SK-N-SH (cell line): ENCODE data around the gene HMG20A. TPM values are rescaled to one million over a fixed set of nuclear protein-coding genes. Genes with fewer than 3 reads are reported as not detected.

ENCODE experiments used
- CTCF ChIA-PET: fragments of 300-600, 350-600 bp; formaldehyde crosslinking; extraction: SDS; loops from one replicate; lab custom pipeline; 2021; lab: Yijun Ruan, JAX
- POLR2A ChIA-PET: fragments of 350-600 bp; sonication (Branson Sonifier 250); formaldehyde crosslinking; extraction: SDS; loops from one replicate; lab custom pipeline; 2020; ENCODE audit warnings: antibody characterized with exemption, inconsistent platforms; lab: Yijun Ruan, JAX
- DNase-seq: peaks from one replicate; pipeline ENCODE4 v3.0.0; 2012
- H2AFZ ChIP-seq: fragments of 200-600 bp; sonication (generic); 2 replicates; pipeline ENCODE4 v1.8.1; 2016; ENCODE audit warnings: antibody characterized with exemption, mild to moderate bottlenecking, low read depth
- H3F3A ChIP-seq: fragments of 200-600 bp; sonication (generic); replicated peaks from 2 replicates; pipeline ENCODE3; 2016; ENCODE audit warnings: antibody characterized with exemption, mild to moderate bottlenecking; ENCODE audit not compliant: insufficient read depth
- H3K27ac ChIP-seq, 2 experiments: fragments of 200-500 bp in 1 of 2; fragments of 200-600 bp in 1 of 2; sonication (Bioruptor generic) in 1 of 2; sonication (generic), shearing (Covaris generic) in 1 of 2; 2 replicates each; pipeline versions ENCODE4 v1.5.1 to v1.6.1; 2014 to 2016; ENCODE audit warnings: low read depth in 2 of 2, inconsistent platforms in 1 of 2, low read length in 1 of 2, mild to moderate bottlenecking in 1 of 2, mixed read lengths in 1 of 2
- H3K27me3 ChIP-seq: fragments of 200-600 bp; sonication (generic), shearing (Covaris generic); 2 replicates; pipeline ENCODE4 v1.6.1; 2016; ENCODE audit warnings: mixed run types; ENCODE audit not compliant: insufficient read depth
- H3K36me3 ChIP-seq, 2 experiments: fragments of 200-500 bp in 1 of 2; fragments of 200-600 bp in 1 of 2; sonication (Bioruptor generic) in 1 of 2; sonication (generic) in 1 of 2; replicated peaks in 1 of 2; 2 replicates each; pipeline versions ENCODE3 to v1.5.1; 2014 to 2016; ENCODE audit warnings: low read length in 1 of 2, mild to moderate bottlenecking in 1 of 2; ENCODE audit not compliant: insufficient read depth in 2 of 2, control insufficient read depth in 1 of 2
- H3K4me1 ChIP-seq, 2 experiments: fragments of 200-500 bp in 1 of 2; fragments of 200-600 bp in 1 of 2; sonication (Bioruptor generic) in 1 of 2; sonication (generic), shearing (Covaris generic) in 1 of 2; 2 replicates each; pipeline versions ENCODE4 v1.5.1 to v1.6.1; 2014 to 2016; ENCODE audit warnings: low read depth in 1 of 2, low read length in 1 of 2, mixed run types in 1 of 2; ENCODE audit not compliant: insufficient read depth in 2 of 2, control insufficient read depth in 1 of 2
- H3K4me2 ChIP-seq: fragments of 200-600 bp; sonication (generic), shearing (Covaris generic); 2 replicates; pipeline ENCODE4 v1.6.1; 2017; ENCODE audit warnings: mixed run types
- H3K4me3 ChIP-seq, 2 experiments: fragments of 200-500 bp in 1 of 2; fragments of 200-600 bp in 1 of 2; sonication (Bioruptor generic) in 1 of 2; sonication (generic), shearing (Covaris generic) in 1 of 2; 2 replicates each; pipeline versions ENCODE4 v1.5.1 to v1.8.1; 2014 to 2016; ENCODE audit warnings: low read depth in 2 of 2, inconsistent platforms in 1 of 2, low read length in 1 of 2, mild to moderate bottlenecking in 1 of 2, mixed read lengths in 1 of 2, moderate library complexity in 1 of 2
- H3K79me2 ChIP-seq: fragments of 200-600 bp; sonication (generic); 2 replicates; pipeline ENCODE4 v1.8.1; 2017; ENCODE audit warnings: mild to moderate bottlenecking; ENCODE audit not compliant: insufficient read depth
- H3K9ac ChIP-seq: fragments of 200-600 bp; sonication (generic); 2 replicates; pipeline ENCODE4 v1.6.1; 2017; ENCODE audit warnings: mixed run types
- H3K9me2 ChIP-seq: fragments of 200-600 bp; sonication (generic); 2 replicates; pipeline ENCODE4 v1.6.1; 2017; ENCODE audit warnings: mixed run types
- H3K9me3 ChIP-seq: fragments of 200-600 bp; sonication (generic); 2 replicates; pipeline ENCODE4 v1.6.1; 2017; ENCODE audit warnings: mixed run types, mild to moderate bottlenecking, moderate library complexity
- H4K20me1 ChIP-seq: fragments of 200-600 bp; sonication (generic); 2 replicates; pipeline ENCODE4 v1.6.1; 2017; ENCODE audit warnings: mild to moderate bottlenecking, mixed run types; ENCODE audit not compliant: insufficient read depth
- EP300 ChIP-seq, 2 experiments: IDR thresholded peaks; 2 replicates each; pipeline versions ENCODE4 v1.4.0 to v1.6.1; 2012; ENCODE audit warnings: borderline replicate concordance in 1 of 2, low read depth in 1 of 2, low read length in 1 of 2
- EZH2phosphoT487 ChIP-seq: fragments of 200-600 bp; sonication (generic); IDR thresholded peaks from 2 replicates; pipeline ENCODE4 v1.6.1; 2017; ENCODE audit warnings: low read depth, mixed run types, mild to moderate bottlenecking, antibody characterized with exemption, moderate library complexity, borderline replicate concordance
- FOSL2 ChIP-seq: IDR thresholded peaks from 2 replicates; pipeline ENCODE4 v1.4.0; 2012; ENCODE audit warnings: low read depth, mild to moderate bottlenecking, moderate library complexity, borderline replicate concordance
- FOXJ3 ChIP-seq: sonication (generic); formaldehyde crosslinking; IDR thresholded peaks from 2 replicates; pipeline ENCODE4 v1.5.1; 2020; ENCODE audit warnings: mild to moderate bottlenecking, missing genetic modification reagents
- JUND ChIP-seq: IDR thresholded peaks from 2 replicates; pipeline ENCODE4 v1.4.0; 2012
- MXI1 ChIP-seq: IDR thresholded peaks from 2 replicates; pipeline ENCODE4 v1.6.1; 2012; ENCODE audit warnings: mild to moderate bottlenecking, low read depth, low read length, improper control_type of control experiment
- POLR2AphosphoS5 ChIP-seq: IDR thresholded peaks from 2 replicates; pipeline ENCODE4 v1.6.1; 2012; ENCODE audit warnings: low read depth, low read length
- RAD21 ChIP-seq: IDR thresholded peaks from 2 replicates; pipeline ENCODE4 v1.6.1; 2012; ENCODE audit warnings: mild to moderate bottlenecking, low read length
- RCOR1 ChIP-seq: fragments of 150-350 bp; IDR thresholded peaks from 2 replicates; pipeline ENCODE4 v1.6.1; 2017; ENCODE audit warnings: antibody characterized with exemption, low read length
- RFX5 ChIP-seq: IDR thresholded peaks from 2 replicates; pipeline ENCODE4 v1.6.1; 2012; ENCODE audit warnings: mild to moderate bottlenecking, improper control_type of control experiment, low read length
- SIN3A ChIP-seq: IDR thresholded peaks from 2 replicates; pipeline ENCODE4 v1.6.1; 2012; ENCODE audit warnings: low read depth, mild to moderate bottlenecking, low read length, moderate library complexity, borderline replicate concordance
- TCF12 ChIP-seq: IDR thresholded peaks from 2 replicates; pipeline ENCODE4 v1.4.0; 2012
- TEAD4 ChIP-seq: IDR thresholded peaks from 2 replicates; pipeline ENCODE4 v1.4.0; 2012; ENCODE audit warnings: mild to moderate bottlenecking, borderline replicate concordance; ENCODE audit not compliant: insufficient read depth
- YY1 ChIP-seq: IDR thresholded peaks from 2 replicates; pipeline ENCODE4 v1.4.0; 2012; ENCODE audit warnings: low read depth, mild to moderate bottlenecking
- WGBS: methylation state at CpG from one replicate; pipeline ENCODE4 v1.1.6; 2017; ENCODE audit warnings: low lambda C conversion rate; 5-methylcytosine and 5-hydroxymethylcytosine counted together
- polyA plus RNA-seq, 3 experiments: library from polyadenylated mRNA; depleted of rRNA; stranded (reverse); fragments of >200 nt; gene quantifications; 2 replicates each; pipeline ENCODE4 v1.2.3, GENCODE V29; 2012
- TF ChIP-seq, protein P1 (sequence below): fragments of 150-350 bp; IDR thresholded peaks from 2 replicates; pipeline ENCODE4 v1.6.1; 2016; ENCODE audit warnings: mild to moderate bottlenecking, low read depth, low read length
- TF ChIP-seq, protein P2 (sequence below): IDR thresholded peaks from 2 replicates; pipeline ENCODE4 v1.4.0; 2012; ENCODE audit warnings: low read depth
- TF ChIP-seq, protein P3 (sequence below): IDR thresholded peaks from 2 replicates; pipeline ENCODE4; 2012
- TF ChIP-seq, protein P4 (sequence below): fragments of 200-600 bp; sonication (generic); IDR thresholded peaks from 2 replicates; pipeline ENCODE4 v1.6.1; 2017; ENCODE audit warnings: antibody characterized with exemption, mild to moderate bottlenecking, moderate library complexity

The HMG20A gene
- polyA plus RNA-seq, 1 of the 3 experiments (the other 2 are of a cell fraction) = 27.7 TPM

DNA sequence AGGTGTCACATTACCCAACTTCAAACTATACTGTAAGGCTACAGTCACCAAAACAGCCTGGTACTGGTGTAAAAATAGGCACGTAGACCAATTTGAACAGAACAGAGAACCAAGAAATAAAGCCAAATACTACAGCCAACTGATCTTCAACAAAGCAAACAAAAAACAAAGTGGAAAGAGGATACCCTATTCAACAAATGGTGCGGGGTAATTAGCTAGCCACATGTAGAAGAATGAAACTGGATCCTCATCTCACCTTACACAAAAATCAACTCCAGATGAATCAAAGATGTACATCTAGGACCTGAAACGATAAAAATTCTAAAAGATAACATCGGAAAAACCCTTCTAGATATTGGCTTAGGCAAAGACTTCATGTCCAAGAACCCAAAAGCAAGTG, 13.8 kb upstream of the HMG20A start:
- 93% methylated on average over 4 of the region's 4 CpGs for WGBS
- Histone ChIP-seq H3K4me1 (peaks cover 3 to 16% of the 10 kb centered on the region in 2 experiments; a peak in 3 of 4 replicates), H3F3A (peaks cover 19% of the 10 kb centered on the region)
- no peak for TF ChIP-seq YY1
- TF ChIP-seq TEAD4 = no peak
- TF ChIP-seq POLR2AphosphoS5 = no peak
- TF ChIP-seq SIN3A = no peak
- no peak for TF ChIP-seq MXI1
- TF ChIP-seq, protein P1, sequence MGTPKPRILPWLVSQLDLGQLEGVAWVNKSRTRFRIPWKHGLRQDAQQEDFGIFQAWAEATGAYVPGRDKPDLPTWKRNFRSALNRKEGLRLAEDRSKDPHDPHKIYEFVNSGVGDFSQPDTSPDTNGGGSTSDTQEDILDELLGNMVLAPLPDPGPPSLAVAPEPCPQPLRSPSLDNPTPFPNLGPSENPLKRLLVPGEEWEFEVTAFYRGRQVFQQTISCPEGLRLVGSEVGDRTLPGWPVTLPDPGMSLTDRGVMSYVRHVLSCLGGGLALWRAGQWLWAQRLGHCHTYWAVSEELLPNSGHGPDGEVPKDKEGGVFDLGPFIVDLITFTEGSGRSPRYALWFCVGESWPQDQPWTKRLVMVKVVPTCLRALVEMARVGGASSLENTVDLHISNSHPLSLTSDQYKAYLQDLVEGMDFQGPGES = no peak
- no peak for TF ChIP-seq EZH2phosphoT487
- TF ChIP-seq FOXJ3 = no peak
- no peak for TF ChIP-seq FOSL2
- TF ChIP-seq, protein P2, sequence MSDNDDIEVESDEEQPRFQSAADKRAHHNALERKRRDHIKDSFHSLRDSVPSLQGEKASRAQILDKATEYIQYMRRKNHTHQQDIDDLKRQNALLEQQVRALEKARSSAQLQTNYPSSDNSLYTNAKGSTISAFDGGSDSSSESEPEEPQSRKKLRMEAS = no peak
- no peak for TF ChIP-seq JUND
- no peak for TF ChIP-seq RCOR1
- TF ChIP-seq, protein P3, sequence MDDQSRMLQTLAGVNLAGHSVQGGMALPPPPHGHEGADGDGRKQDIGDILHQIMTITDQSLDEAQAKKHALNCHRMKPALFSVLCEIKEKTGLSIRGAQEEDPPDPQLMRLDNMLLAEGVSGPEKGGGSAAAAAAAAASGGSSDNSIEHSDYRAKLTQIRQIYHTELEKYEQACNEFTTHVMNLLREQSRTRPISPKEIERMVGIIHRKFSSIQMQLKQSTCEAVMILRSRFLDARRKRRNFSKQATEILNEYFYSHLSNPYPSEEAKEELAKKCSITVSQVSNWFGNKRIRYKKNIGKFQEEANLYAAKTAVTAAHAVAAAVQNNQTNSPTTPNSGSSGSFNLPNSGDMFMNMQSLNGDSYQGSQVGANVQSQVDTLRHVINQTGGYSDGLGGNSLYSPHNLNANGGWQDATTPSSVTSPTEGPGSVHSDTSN = no peak
- no peak for TF ChIP-seq RFX5
- TF ChIP-seq, protein P4, sequence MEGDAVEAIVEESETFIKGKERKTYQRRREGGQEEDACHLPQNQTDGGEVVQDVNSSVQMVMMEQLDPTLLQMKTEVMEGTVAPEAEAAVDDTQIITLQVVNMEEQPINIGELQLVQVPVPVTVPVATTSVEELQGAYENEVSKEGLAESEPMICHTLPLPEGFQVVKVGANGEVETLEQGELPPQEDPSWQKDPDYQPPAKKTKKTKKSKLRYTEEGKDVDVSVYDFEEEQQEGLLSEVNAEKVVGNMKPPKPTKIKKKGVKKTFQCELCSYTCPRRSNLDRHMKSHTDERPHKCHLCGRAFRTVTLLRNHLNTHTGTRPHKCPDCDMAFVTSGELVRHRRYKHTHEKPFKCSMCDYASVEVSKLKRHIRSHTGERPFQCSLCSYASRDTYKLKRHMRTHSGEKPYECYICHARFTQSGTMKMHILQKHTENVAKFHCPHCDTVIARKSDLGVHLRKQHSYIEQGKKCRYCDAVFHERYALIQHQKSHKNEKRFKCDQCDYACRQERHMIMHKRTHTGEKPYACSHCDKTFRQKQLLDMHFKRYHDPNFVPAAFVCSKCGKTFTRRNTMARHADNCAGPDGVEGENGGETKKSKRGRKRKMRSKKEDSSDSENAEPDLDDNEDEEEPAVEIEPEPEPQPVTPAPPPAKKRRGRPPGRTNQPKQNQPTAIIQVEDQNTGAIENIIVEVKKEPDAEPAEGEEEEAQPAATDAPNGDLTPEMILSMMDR = no peak
- no peak for TF ChIP-seq TCF12
- TF ChIP-seq EP300 (IDR thresholded peaks at IDR 0.05; ENCODE audit: borderline replicate concordance in 1 of 2, low read depth in 1 of 2, low read length in 1 of 2) = no peak
- TF ChIP-seq RAD21 = no peak
- TF ChIP-seq, all 33 proteins: peak for 0
- H3K4me3 ChIP-seq = no peak overlapping the region
- H3K9me3 ChIP-seq = no peaks in the 10 kb centered on the region
- H3K4me2 ChIP-seq = no peak overlapping the region
- CTCF ChIA-PET = no interaction called here
- no peak overlapping the region for H3K9ac ChIP-seq
- POLR2A ChIA-PET = no interaction called here
- no peaks in the 10 kb centered on the region for H3K9me2 ChIP-seq
- H3K79me2 ChIP-seq = peaks cover 94% of the 10 kb centered on the region
- H3K27ac ChIP-seq = no peak overlapping the region
- H3K36me3 ChIP-seq = peaks cover 0 to 3% of the 10 kb centered on the region in 2 experiments
- H2AFZ ChIP-seq = no peak overlapping the region
- no peaks in the 10 kb centered on the region for H3K27me3 ChIP-seq
- DNase-seq = no peak
- H4K20me1 ChIP-seq = peaks cover 52% of the 10 kb centered on the region
